ENCODE results near the gene CTIF. TPM values are rescaled to one million over a fixed set of nuclear protein-coding genes. Genes with fewer than 3 reads are reported as not detected.

The CTIF gene
- total and polyA plus RNA-seq, 2 experiments from 2014 or later, result 8.6 to 14.4 TPM

- peaks cover 5% of the 10 kb centered on the region; the same call in 1 of the 2 replicates for H3K9me2 ChIP-seq (ENCODE audit: insufficient read depth)
- no peak overlapping the region for H3K27ac ChIP-seq (ENCODE audit: low read depth)
- no peak for DNase-seq (ENCODE audit: low spot score)
- Mint-ChIP-seq H3K4me1 (peaks cover 72% of the 10 kb centered on the region), H3K4me3 (peak overlapping the region; percentile 8; the same call in 1 of the 3 replicates), H3K9me3 (no peaks in the 10 kb centered on the region), H3K27me3 (ENCODE audit: insufficient read depth, low read depth, poor library complexity) (peaks cover 23% of the 10 kb centered on the region), H3K36me3 (ENCODE audit: low read depth) (peaks cover 4% of the 10 kb centered on the region; the same call in 1 of the 3 replicates), H3K27ac (peak overlapping the region; percentile 37; the same call in 1 of the 2 replicates)
- H3K27me3 ChIP-seq (ENCODE audit: insufficient read depth), result peaks cover 24% of the 10 kb centered on the region
- peaks cover 15% of the 10 kb centered on the region for H4K20me1 ChIP-seq (replicated peaks; ENCODE audit: insufficient read depth)
- peaks cover 70% of the 10 kb centered on the region for H3K4me1 ChIP-seq (ENCODE audit: insufficient read depth)
- no peak overlapping the region for H2AFZ ChIP-seq
- no peak for TF ChIP-seq REST (IDR thresholded peaks at IDR 0.05; ENCODE audit: unreplicated experiment)
- TF ChIP-seq ZNF331 (CRISPR knock-in tag; IDR thresholded peaks at IDR 0.05; ENCODE audit: low read depth), result no peak
- no peak for TF ChIP-seq EZH2 (IDR thresholded peaks at IDR 0.05; ENCODE audit: low read depth, unreplicated experiment)
- no peak for TF ChIP-seq POLR2AphosphoS5 (IDR thresholded peaks at IDR 0.05; ENCODE audit: low read depth)
- TF ChIP-seq, protein P1, sequence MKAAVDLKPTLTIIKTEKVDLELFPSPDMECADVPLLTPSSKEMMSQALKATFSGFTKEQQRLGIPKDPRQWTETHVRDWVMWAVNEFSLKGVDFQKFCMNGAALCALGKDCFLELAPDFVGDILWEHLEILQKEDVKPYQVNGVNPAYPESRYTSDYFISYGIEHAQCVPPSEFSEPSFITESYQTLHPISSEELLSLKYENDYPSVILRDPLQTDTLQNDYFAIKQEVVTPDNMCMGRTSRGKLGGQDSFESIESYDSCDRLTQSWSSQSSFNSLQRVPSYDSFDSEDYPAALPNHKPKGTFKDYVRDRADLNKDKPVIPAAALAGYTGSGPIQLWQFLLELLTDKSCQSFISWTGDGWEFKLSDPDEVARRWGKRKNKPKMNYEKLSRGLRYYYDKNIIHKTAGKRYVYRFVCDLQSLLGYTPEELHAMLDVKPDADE (IDR thresholded peaks at IDR 0.05), result no peak
- TF ChIP-seq ZNF114 (CRISPR knock-in tag; IDR thresholded peaks at IDR 0.05), result no peak
- TF ChIP-seq CREB1 (CRISPR knock-in tag; IDR thresholded peaks at IDR 0.05; ENCODE audit: low read depth), result no peak
- no peak for TF ChIP-seq STAT1 (IDR thresholded peaks at IDR 0.05; ENCODE audit: unreplicated experiment)
- TF ChIP-seq, protein P2, sequence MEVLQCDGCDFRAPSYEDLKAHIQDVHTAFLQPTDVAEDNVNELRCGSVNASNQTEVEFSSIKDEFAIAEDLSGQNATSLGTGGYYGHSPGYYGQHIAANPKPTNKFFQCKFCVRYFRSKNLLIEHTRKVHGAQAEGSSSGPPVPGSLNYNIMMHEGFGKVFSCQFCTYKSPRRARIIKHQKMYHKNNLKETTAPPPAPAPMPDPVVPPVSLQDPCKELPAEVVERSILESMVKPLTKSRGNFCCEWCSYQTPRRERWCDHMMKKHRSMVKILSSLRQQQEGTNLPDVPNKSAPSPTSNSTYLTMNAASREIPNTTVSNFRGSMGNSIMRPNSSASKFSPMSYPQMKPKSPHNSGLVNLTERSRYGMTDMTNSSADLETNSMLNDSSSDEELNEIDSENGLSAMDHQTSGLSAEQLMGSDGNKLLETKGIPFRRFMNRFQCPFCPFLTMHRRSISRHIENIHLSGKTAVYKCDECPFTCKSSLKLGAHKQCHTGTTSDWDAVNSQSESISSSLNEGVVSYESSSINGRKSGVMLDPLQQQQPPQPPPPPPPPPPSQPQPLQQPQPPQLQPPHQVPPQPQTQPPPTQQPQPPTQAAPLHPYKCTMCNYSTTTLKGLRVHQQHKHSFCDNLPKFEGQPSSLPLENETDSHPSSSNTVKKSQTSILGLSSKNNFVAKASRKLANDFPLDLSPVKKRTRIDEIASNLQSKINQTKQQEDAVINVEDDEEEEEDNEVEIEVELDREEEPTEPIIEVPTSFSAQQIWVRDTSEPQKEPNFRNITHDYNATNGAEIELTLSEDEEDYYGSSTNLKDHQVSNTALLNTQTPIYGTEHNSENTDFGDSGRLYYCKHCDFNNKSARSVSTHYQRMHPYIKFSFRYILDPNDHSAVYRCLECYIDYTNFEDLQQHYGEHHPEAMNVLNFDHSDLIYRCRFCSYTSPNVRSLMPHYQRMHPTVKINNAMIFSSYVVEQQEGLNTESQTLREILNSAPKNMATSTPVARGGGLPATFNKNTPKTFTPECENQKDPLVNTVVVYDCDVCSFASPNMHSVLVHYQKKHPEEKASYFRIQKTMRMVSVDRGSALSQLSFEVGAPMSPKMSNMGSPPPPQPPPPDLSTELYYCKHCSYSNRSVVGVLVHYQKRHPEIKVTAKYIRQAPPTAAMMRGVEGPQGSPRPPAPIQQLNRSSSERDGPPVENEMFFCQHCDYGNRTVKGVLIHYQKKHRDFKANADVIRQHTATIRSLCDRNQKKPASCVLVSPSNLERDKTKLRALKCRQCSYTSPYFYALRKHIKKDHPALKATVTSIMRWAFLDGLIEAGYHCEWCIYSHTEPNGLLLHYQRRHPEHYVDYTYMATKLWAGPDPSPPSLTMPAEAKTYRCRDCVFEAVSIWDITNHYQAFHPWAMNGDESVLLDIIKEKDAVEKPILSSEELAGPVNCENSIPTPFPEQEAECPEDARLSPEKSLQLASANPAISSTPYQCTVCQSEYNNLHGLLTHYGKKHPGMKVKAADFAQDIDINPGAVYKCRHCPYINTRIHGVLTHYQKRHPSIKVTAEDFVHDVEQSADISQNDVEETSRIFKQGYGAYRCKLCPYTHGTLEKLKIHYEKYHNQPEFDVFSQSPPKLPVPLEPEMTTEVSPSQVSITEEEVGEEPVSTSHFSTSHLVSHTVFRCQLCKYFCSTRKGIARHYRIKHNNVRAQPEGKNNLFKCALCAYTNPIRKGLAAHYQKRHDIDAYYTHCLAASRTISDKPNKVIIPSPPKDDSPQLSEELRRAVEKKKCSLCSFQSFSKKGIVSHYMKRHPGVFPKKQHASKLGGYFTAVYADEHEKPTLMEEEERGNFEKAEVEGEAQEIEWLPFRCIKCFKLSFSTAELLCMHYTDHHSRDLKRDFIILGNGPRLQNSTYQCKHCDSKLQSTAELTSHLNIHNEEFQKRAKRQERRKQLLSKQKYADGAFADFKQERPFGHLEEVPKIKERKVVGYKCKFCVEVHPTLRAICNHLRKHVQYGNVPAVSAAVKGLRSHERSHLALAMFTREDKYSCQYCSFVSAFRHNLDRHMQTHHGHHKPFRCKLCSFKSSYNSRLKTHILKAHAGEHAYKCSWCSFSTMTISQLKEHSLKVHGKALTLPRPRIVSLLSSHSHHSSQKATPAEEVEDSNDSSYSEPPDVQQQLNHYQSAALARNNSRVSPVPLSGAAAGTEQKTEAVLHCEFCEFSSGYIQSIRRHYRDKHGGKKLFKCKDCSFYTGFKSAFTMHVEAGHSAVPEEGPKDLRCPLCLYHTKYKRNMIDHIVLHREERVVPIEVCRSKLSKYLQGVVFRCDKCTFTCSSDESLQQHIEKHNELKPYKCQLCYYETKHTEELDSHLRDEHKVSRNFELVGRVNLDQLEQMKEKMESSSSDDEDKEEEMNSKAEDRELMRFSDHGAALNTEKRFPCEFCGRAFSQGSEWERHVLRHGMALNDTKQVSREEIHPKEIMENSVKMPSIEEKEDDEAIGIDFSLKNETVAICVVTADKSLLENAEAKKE (CRISPR knock-in tag; IDR thresholded peaks at IDR 0.05), result no peak
- no peak for TF ChIP-seq CTCF (conservative IDR thresholded peaks at IDR 0.05; ENCODE audit: low read depth in 2 of 2)
- no peak for TF ChIP-seq NANOG (IDR thresholded peaks at IDR 0.05; ENCODE audit: borderline replicate concordance)
- no peak for TF ChIP-seq JUNB (IDR thresholded peaks at IDR 0.05; ENCODE audit: unreplicated experiment)
- no peak for TF ChIP-seq EZH2phosphoT487 (IDR thresholded peaks at IDR 0.05; ENCODE audit: unreplicated experiment)
- no peak overlapping the region for H3K4me3 ChIP-seq
- no peak for ATAC-seq
- peaks cover 22% of the 10 kb centered on the region for H3F3A ChIP-seq (replicated peaks; ENCODE audit: low read depth)
- H3K4me2 ChIP-seq, result peak overlapping the region; percentile 56
- H3K36me3 ChIP-seq (ENCODE audit: insufficient read depth), result no peaks in the 10 kb centered on the region
- peaks cover 62% of the 10 kb centered on the region for H3K79me2 ChIP-seq (replicated peaks; ENCODE audit: insufficient read depth)
These were observed 6.0 kb downstream of the CTIF start for GRCh38 chr18:48544661-48545415.
